Liver (tissue), 9 donors: ENCODE measurements around the gene RBM28. TPM values are rescaled to one million over a fixed set of nuclear protein-coding genes. Genes with fewer than 3 reads are reported as not detected.

Source experiments
- DNase-seq: peaks from one replicate; pipeline ENCODE4 v3.0.0-alpha.2; 2017; ENCODE audit warnings: low spot score
- H3K27ac ChIP-seq, 2 donors: one replicate each; pipeline ENCODE4 v1.7.0; 2013; ENCODE audit warnings: inconsistent platforms in 2 of 2, low read length in 2 of 2, control low read depth in 1 of 2, low read depth in 1 of 2, mild to moderate bottlenecking in 1 of 2
- H3K27me3 ChIP-seq, 4 donors: one replicate each; pipeline versions ENCODE4 v1.6.1 to v1.7.0; 2013; ENCODE audit warnings: low read length in 3 of 4, inconsistent platforms in 1 of 4, mild to moderate bottlenecking in 1 of 4, moderate library complexity in 1 of 4; ENCODE audit not compliant: control insufficient read depth in 4 of 4, insufficient read depth in 4 of 4
- H3K36me3 ChIP-seq, 4 donors: one replicate each; pipeline versions ENCODE4 v1.6.1 to v1.7.0; 2013; ENCODE audit warnings: low read length in 3 of 4, mild to moderate bottlenecking in 3 of 4, low read depth in 1 of 4, moderate library complexity in 1 of 4; ENCODE audit not compliant: control insufficient read depth in 4 of 4, insufficient read depth in 3 of 4
- H3K4me1 ChIP-seq, 4 donors: one replicate each; pipeline versions ENCODE4 v1.6.1 to v1.7.0; 2013; ENCODE audit warnings: low read length in 3 of 4, mild to moderate bottlenecking in 3 of 4, moderate library complexity in 1 of 4; ENCODE audit not compliant: control insufficient read depth in 4 of 4, insufficient read depth in 4 of 4
- H3K4me3 ChIP-seq, 3 donors: one replicate each; pipeline versions ENCODE4 v1.6.1 to v1.7.0; 2013; ENCODE audit warnings: low read length in 3 of 3, control low read depth in 1 of 3, low read depth in 1 of 3, mild to moderate bottlenecking in 1 of 3
- H3K9ac ChIP-seq, 2 donors: one replicate each; pipeline ENCODE4 v1.7.0; 2013; ENCODE audit warnings: low read length in 2 of 2, mild to moderate bottlenecking in 2 of 2, moderate library complexity in 2 of 2, control low read depth in 1 of 2, low read depth in 1 of 2
- H3K9me3 ChIP-seq, 4 donors: one replicate each; pipeline versions ENCODE4 v1.6.1 to v1.7.0; 2013; ENCODE audit warnings: low read length in 3 of 4; ENCODE audit not compliant: control insufficient read depth in 4 of 4
- EGR1 ChIP-seq, 2 donors: IDR thresholded peaks; 2 replicates each; pipeline ENCODE4 v1.6.1; 2016 to 2018; ENCODE audit warnings: antibody characterized with exemption in 2 of 2, low read depth in 2 of 2
- FOXA1 ChIP-seq: IDR thresholded peaks from 2 replicates; pipeline ENCODE4 v1.6.1; 2016; ENCODE audit warnings: antibody characterized with exemption
- FOXA2 ChIP-seq: IDR thresholded peaks from 2 replicates; pipeline ENCODE4 v1.6.1; 2016; ENCODE audit warnings: antibody characterized with exemption
- HNF4A ChIP-seq, 2 donors: conservative IDR thresholded peaks; 2 replicates each; pipeline ENCODE4 v1.6.1; 2016; ENCODE audit warnings: antibody characterized with exemption in 2 of 2, mild to moderate bottlenecking in 2 of 2
- HNF4G ChIP-seq: IDR thresholded peaks from 2 replicates; pipeline ENCODE4 v1.6.1; 2016; ENCODE audit warnings: antibody characterized with exemption
- JUND ChIP-seq, 2 donors: IDR thresholded peaks; 2 replicates each; pipeline ENCODE4 v1.6.1; 2016; ENCODE audit warnings: antibody characterized with exemption in 2 of 2
- NR2F2 ChIP-seq: IDR thresholded peaks from 2 replicates; pipeline ENCODE4 v1.6.1; 2016; ENCODE audit warnings: antibody characterized with exemption
- RAD21 ChIP-seq, 2 donors: IDR thresholded peaks; 2 replicates each; pipeline ENCODE4 v1.6.1; 2016; ENCODE audit warnings: antibody characterized with exemption in 2 of 2, mild to moderate bottlenecking in 2 of 2
- REST ChIP-seq: IDR thresholded peaks from 2 replicates; pipeline ENCODE4 v1.6.1; 2016; ENCODE audit warnings: antibody characterized with exemption, mild to moderate bottlenecking
- RXRA ChIP-seq, 2 donors: IDR thresholded peaks; 2 replicates each; pipeline ENCODE4 v1.6.1; 2017 to 2018; ENCODE audit warnings: antibody characterized with exemption in 2 of 2, mild to moderate bottlenecking in 1 of 2
- SP1 ChIP-seq: IDR thresholded peaks from 2 replicates; pipeline ENCODE4 v1.6.1; 2018; ENCODE audit warnings: antibody characterized with exemption, mild to moderate bottlenecking
- YY1 ChIP-seq: IDR thresholded peaks from 2 replicates; pipeline ENCODE4 v1.6.1; 2016; ENCODE audit warnings: antibody characterized with exemption, mild to moderate bottlenecking
- WGBS: extraction: QIAGEN DNeasy Blood & Tissue Kit; methylation state at CpG from one replicate; pipeline ENCODE4 v1.1.7; 2013; 5-methylcytosine and 5-hydroxymethylcytosine counted together
- polyA plus RNA-seq, 2 donors: library from polyadenylated mRNA; stranded (reverse) in 1 of 2; unstranded in 1 of 2; fragments of 200-250 nt in 1 of 2; fragments of >200 nt in 1 of 2; fragmentation: Nextera tagmentation in 1 of 2; extraction: Ambion mirVana in 1 of 2; gene quantifications; one replicate each; pipeline versions ENCODE4 v1.2.1 to v1.2.3, GENCODE V29; 2013 to 2015
- total RNA-seq, 2 donors: library from RNA; depleted of rRNA; stranded (reverse); fragments of >200 nt; gene quantifications; one replicate each; pipeline ENCODE4 v1.2.3, GENCODE V29; 2014
- TF ChIP-seq, protein P1 (sequence below): fragments of 150-350 bp; IDR thresholded peaks from 2 replicates; pipeline ENCODE4 v1.5.1; 2017; ENCODE audit warnings: improper control_type of control experiment, low read depth, low read length; ENCODE audit not compliant: missing input control
- TF ChIP-seq, protein P2 (sequence below): IDR thresholded peaks from 2 replicates; pipeline ENCODE4 v1.6.1; 2016; ENCODE audit warnings: antibody characterized with exemption
- TF ChIP-seq, protein P3 (sequence below): IDR thresholded peaks from 2 replicates; pipeline ENCODE4 v1.6.1; 2016; ENCODE audit warnings: antibody characterized with exemption
- TF ChIP-seq, protein P4 (sequence below): IDR thresholded peaks from 2 replicates; pipeline ENCODE4 v1.6.1; 2016; ENCODE audit warnings: antibody characterized with exemption
- donor health status: healthy.
- donor health status: healthy.
- donor health status: healthy.
- donor health status: healthy.
- donor health status: healthy.

RBM28 gene
- total and polyA plus RNA-seq, 4 donors, result 3.6 to 16.1 (median 11.7) TPM

- H3K9ac ChIP-seq, result no peak overlapping the region
- H3K27ac ChIP-seq, result no peak overlapping the region
- no peak overlapping the region for H3K4me3 ChIP-seq
- H3K27me3 ChIP-seq, result no peaks in the 10 kb centered on the region
- no peaks in the 10 kb centered on the region for H3K9me3 ChIP-seq
- H3K36me3 ChIP-seq, result no peaks in the 10 kb centered on the region
- H3K4me1 ChIP-seq, result no peaks in the 10 kb centered on the region
- TF ChIP-seq HNF4G (no peak), HNF4A (conservative IDR thresholded peaks at IDR 0.05) (no peak), YY1 (no peak)
- TF ChIP-seq, protein P1, sequence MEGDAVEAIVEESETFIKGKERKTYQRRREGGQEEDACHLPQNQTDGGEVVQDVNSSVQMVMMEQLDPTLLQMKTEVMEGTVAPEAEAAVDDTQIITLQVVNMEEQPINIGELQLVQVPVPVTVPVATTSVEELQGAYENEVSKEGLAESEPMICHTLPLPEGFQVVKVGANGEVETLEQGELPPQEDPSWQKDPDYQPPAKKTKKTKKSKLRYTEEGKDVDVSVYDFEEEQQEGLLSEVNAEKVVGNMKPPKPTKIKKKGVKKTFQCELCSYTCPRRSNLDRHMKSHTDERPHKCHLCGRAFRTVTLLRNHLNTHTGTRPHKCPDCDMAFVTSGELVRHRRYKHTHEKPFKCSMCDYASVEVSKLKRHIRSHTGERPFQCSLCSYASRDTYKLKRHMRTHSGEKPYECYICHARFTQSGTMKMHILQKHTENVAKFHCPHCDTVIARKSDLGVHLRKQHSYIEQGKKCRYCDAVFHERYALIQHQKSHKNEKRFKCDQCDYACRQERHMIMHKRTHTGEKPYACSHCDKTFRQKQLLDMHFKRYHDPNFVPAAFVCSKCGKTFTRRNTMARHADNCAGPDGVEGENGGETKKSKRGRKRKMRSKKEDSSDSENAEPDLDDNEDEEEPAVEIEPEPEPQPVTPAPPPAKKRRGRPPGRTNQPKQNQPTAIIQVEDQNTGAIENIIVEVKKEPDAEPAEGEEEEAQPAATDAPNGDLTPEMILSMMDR, result peak; percentile 8
- DNase-seq, result no peak
- WGBS, result 74% methylated on average over 19 of the region's 19 CpGs
Observed at GRCh38 chr7:128381161-128381821, 37.6 kb upstream of the RBM28 start.

- WGBS, result 93% methylated on average over 3 of the region's 3 CpGs
- Histone ChIP-seq H3K27ac (no peak overlapping the region), H3K9me3 (no peaks in the 10 kb centered on the region), H3K4me1 (no peaks in the 10 kb centered on the region), H3K27me3 (no peaks in the 10 kb centered on the region), H3K36me3 (no peaks in the 10 kb centered on the region), H3K4me3 (no peak overlapping the region), H3K9ac (no peak overlapping the region)
- no peak for DNase-seq
- TF ChIP-seq HNF4G (no peak), NR2F2 (no peak), REST (no peak), FOXA2 (no peak), RAD21 (IDR thresholded peaks at IDR 0.05) (no peak), YY1 (no peak), JUND (IDR thresholded peaks at IDR 0.05) (no peak), RXRA (IDR thresholded peaks at IDR 0.05) (no peak), FOXA1 (no peak), SP1 (no peak), EGR1 (IDR thresholded peaks at IDR 0.05; ENCODE audit: low read depth in 2 of 2) (no peak), HNF4A (conservative IDR thresholded peaks at IDR 0.05) (no peak)
- TF ChIP-seq, protein P2, sequence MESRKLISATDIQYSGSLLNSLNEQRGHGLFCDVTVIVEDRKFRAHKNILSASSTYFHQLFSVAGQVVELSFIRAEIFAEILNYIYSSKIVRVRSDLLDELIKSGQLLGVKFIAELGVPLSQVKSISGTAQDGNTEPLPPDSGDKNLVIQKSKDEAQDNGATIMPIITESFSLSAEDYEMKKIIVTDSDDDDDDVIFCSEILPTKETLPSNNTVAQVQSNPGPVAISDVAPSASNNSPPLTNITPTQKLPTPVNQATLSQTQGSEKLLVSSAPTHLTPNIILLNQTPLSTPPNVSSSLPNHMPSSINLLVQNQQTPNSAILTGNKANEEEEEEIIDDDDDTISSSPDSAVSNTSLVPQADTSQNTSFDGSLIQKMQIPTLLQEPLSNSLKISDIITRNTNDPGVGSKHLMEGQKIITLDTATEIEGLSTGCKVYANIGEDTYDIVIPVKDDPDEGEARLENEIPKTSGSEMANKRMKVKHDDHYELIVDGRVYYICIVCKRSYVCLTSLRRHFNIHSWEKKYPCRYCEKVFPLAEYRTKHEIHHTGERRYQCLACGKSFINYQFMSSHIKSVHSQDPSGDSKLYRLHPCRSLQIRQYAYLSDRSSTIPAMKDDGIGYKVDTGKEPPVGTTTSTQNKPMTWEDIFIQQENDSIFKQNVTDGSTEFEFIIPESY, result no peak
- TF ChIP-seq, protein P3, sequence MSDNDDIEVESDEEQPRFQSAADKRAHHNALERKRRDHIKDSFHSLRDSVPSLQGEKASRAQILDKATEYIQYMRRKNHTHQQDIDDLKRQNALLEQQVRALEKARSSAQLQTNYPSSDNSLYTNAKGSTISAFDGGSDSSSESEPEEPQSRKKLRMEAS, result no peak
- TF ChIP-seq, protein P4, sequence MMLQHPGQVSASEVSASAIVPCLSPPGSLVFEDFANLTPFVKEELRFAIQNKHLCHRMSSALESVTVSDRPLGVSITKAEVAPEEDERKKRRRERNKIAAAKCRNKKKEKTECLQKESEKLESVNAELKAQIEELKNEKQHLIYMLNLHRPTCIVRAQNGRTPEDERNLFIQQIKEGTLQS, result no peak
- TF ChIP-seq, protein P1, result no peak
Observed at GRCh38 chr7:128380483-128381106, 36.9 kb upstream of the RBM28 start.
